Liver (tissue), 3 donors: ENCODE measurements around the gene PNMA6F.
"Not testable (repeated sequence)": the region's sequence is repeated elsewhere in the genome, so short reads cannot be mapped to it uniquely, and the experiment has no call there.

Experiments used
- ATF3 ChIP-seq: IDR thresholded peaks from 2 replicates; pipeline ENCODE4 v1.6.1; 2016; ENCODE audit warnings: antibody characterized with exemption
- CTCF ChIP-seq: fragments of 150-350 bp; IDR thresholded peaks from 2 replicates; pipeline ENCODE4 v1.5.1; 2017; ENCODE audit warnings: improper control_type of control experiment, low read depth, low read length; ENCODE audit not compliant: missing input control
- EGR1 ChIP-seq, 2 donors: IDR thresholded peaks; 2 replicates each; pipeline ENCODE4 v1.6.1; 2016 to 2018; ENCODE audit warnings: antibody characterized with exemption in 2 of 2, low read depth in 2 of 2
- FOXA1 ChIP-seq: IDR thresholded peaks from 2 replicates; pipeline ENCODE4 v1.6.1; 2016; ENCODE audit warnings: antibody characterized with exemption
- FOXA2 ChIP-seq: IDR thresholded peaks from 2 replicates; pipeline ENCODE4 v1.6.1; 2016; ENCODE audit warnings: antibody characterized with exemption
- GABPA ChIP-seq, 2 donors: IDR thresholded peaks in 1 of 2; conservative IDR thresholded peaks in 1 of 2; 2 replicates each; pipeline ENCODE4 v1.6.1; 2016; ENCODE audit warnings: antibody characterized with exemption in 2 of 2, mild to moderate bottlenecking in 1 of 2, moderate library complexity in 1 of 2
- HNF4G ChIP-seq: IDR thresholded peaks from 2 replicates; pipeline ENCODE4 v1.6.1; 2016; ENCODE audit warnings: antibody characterized with exemption
- RAD21 ChIP-seq, 2 donors: IDR thresholded peaks; 2 replicates each; pipeline ENCODE4 v1.6.1; 2016; ENCODE audit warnings: antibody characterized with exemption in 2 of 2, mild to moderate bottlenecking in 2 of 2
- REST ChIP-seq: IDR thresholded peaks from 2 replicates; pipeline ENCODE4 v1.6.1; 2016; ENCODE audit warnings: antibody characterized with exemption, mild to moderate bottlenecking
- RXRA ChIP-seq, 2 donors: IDR thresholded peaks; 2 replicates each; pipeline ENCODE4 v1.6.1; 2017 to 2018; ENCODE audit warnings: antibody characterized with exemption in 2 of 2, mild to moderate bottlenecking in 1 of 2
- SP1 ChIP-seq: IDR thresholded peaks from 2 replicates; pipeline ENCODE4 v1.6.1; 2018; ENCODE audit warnings: antibody characterized with exemption, mild to moderate bottlenecking
- TAF1 ChIP-seq: conservative IDR thresholded peaks from 2 replicates; pipeline ENCODE4 v1.6.1; 2016; ENCODE audit warnings: antibody characterized with exemption, mild to moderate bottlenecking
- YY1 ChIP-seq: IDR thresholded peaks from 2 replicates; pipeline ENCODE4 v1.6.1; 2016; ENCODE audit warnings: antibody characterized with exemption, mild to moderate bottlenecking
- TF ChIP-seq, protein P1 (sequence below): IDR thresholded peaks from 2 replicates; pipeline ENCODE4 v1.6.1; 2016; ENCODE audit warnings: antibody characterized with exemption
- donor health status: healthy.
- donor health status: healthy.

DNA sequence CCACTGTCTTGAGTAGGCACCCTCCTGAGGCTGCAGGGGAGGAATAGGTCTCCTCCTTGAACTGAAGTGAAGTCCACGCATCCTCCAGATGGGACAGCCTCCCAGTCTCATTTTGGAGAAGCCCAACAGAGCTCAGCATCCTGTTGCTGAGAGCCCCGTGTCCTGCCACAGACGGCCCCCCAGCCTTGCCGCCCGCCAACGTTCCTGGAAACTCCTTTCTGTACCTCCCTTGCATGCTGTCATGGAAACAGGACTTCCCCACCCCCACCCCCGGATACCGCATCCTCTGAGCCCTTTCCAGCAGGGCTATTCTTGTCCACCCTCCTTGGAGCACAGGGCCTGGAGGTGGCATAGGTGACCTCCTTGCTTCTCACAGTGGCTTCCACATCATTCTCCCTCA is 37.6 kb downstream of the PNMA6F start:
- TF ChIP-seq HNF4G; YY1; EGR1 (IDR thresholded peaks at IDR 0.05; ENCODE audit: low read depth in 2 of 2); SP1; CTCF; RAD21 (IDR thresholded peaks at IDR 0.05); ATF3; TAF1; REST; GABPA (IDR thresholded peaks at IDR 0.05 in 1 of 2, conservative IDR thresholded peaks at IDR 0.05 in 1 of 2); FOXA1; RXRA (IDR thresholded peaks at IDR 0.05); FOXA2: not testable (repeated sequence)
- TF ChIP-seq, protein P1, sequence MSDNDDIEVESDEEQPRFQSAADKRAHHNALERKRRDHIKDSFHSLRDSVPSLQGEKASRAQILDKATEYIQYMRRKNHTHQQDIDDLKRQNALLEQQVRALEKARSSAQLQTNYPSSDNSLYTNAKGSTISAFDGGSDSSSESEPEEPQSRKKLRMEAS = not testable (repeated sequence)
